Osteocyte (in vitro differentiated cells): ENCODE results near the gene ZBTB25. TPM values are rescaled to one million over a fixed set of nuclear protein-coding genes. Genes with fewer than 3 reads are reported as not detected.

ENCODE experiments used
- DNase-seq: peaks from one replicate; pipeline ENCODE4 v3.0.0; 2021; ENCODE audit warnings: mixed read lengths; ENCODE audit not compliant: unreplicated experiment; ENCODE audit errors: extremely low spot score
- H3K27ac Mint-ChIP-seq: one replicate; pipeline ENCODE4 v1.8.0; 2021; ENCODE audit warnings: mild to moderate bottlenecking, mixed read lengths; ENCODE audit not compliant: unreplicated experiment
- H3K27me3 Mint-ChIP-seq: one replicate; pipeline ENCODE4 v1.8.0; 2021; ENCODE audit warnings: mixed read lengths; ENCODE audit not compliant: unreplicated experiment
- H3K36me3 Mint-ChIP-seq: one replicate; pipeline ENCODE4 v1.8.0; 2021; ENCODE audit warnings: mixed read lengths; ENCODE audit not compliant: unreplicated experiment
- H3K4me1 Mint-ChIP-seq: one replicate; pipeline ENCODE4 v1.8.0; 2021; ENCODE audit warnings: mixed read lengths; ENCODE audit not compliant: unreplicated experiment
- H3K4me3 Mint-ChIP-seq: one replicate; pipeline ENCODE4 v1.8.0; 2021; ENCODE audit warnings: mild to moderate bottlenecking, moderate library complexity, mixed read lengths; ENCODE audit not compliant: unreplicated experiment
- H3K9me3 Mint-ChIP-seq: one replicate; pipeline ENCODE4 v1.8.0; 2021; ENCODE audit warnings: mixed read lengths; ENCODE audit not compliant: unreplicated experiment
- CTCF ChIP-seq: fragments of 200-600 bp; sonication (generic); IDR thresholded peaks from 2 replicates; pipeline ENCODE4 v1.5.0; 2021; ENCODE audit warnings: antibody characterized with exemption, mild to moderate bottlenecking, moderate library complexity
- total RNA-seq: library from RNA; stranded (reverse); gene quantifications from 2 replicates; pipeline ENCODE4 v1.2.1, GENCODE V29; 2021

ZBTB25 gene
- total RNA-seq, 1 donor from 2014 or later, result 10.9 TPM

GRCh38 chr14:64463873-64464272, 39.8 kb downstream of the ZBTB25 start:
- Mint-ChIP-seq H3K4me3 (no peak overlapping the region), H3K9me3 (no peaks in the 10 kb centered on the region), H3K27ac (no peak overlapping the region), H3K27me3 (no peaks in the 10 kb centered on the region), H3K4me1 (peaks cover 17% of the 10 kb centered on the region), H3K36me3 (peaks cover 12% of the 10 kb centered on the region)
- DNase-seq, result no peak
- TF ChIP-seq CTCF, result no peak

DNA sequence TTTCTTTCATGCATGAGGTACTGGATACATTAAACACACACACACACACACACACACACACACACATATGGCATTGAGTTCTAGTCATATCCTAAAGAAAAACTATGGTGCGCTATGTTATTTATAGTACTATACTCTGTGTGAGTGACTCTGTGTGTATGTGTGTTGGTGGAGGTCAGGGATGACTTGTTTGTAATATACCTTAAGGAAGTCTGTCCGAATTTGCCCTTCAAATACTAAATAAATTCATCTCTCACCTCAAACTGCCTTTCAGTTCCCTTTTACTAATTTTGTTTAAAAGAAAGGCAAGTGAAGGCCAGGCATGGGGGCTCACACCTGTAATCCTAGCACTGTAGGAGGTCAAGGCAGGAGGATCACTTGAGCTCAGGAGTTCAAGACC, 40.4 kb downstream of the ZBTB25 start:
- TF ChIP-seq CTCF, result no peak
- no peak overlapping the region for H3K4me3 Mint-ChIP-seq
- H3K9me3 Mint-ChIP-seq, result no peaks in the 10 kb centered on the region
- H3K27me3 Mint-ChIP-seq, result no peaks in the 10 kb centered on the region
- peaks cover 16% of the 10 kb centered on the region for H3K36me3 Mint-ChIP-seq
- no peak overlapping the region for H3K27ac Mint-ChIP-seq
- peaks cover 17% of the 10 kb centered on the region for H3K4me1 Mint-ChIP-seq
- DNase-seq, result no peak

DNA sequence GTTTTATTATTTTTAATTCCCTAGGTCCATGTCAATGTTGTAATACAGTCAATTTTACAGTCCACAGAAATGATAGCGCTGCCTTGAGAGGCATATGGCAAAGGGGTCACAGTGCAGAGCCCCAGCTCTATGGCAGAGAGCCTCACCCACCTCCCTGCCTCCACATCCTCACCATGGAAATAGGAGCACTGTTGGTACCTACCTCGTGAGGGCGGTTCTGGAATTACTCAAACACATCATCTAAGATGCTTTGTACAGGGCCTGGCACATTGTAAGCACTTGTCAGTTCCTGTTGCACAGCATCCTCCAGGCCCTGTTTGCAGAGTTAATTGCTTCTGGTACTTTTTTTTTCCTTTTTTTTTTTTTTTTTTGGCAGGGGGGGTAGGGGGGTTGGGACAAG, 42.4 kb downstream of the ZBTB25 start:
- no peak for DNase-seq
- no peak overlapping the region for H3K4me3 Mint-ChIP-seq
- peaks cover 18% of the 10 kb centered on the region for H3K4me1 Mint-ChIP-seq
- H3K27ac Mint-ChIP-seq, result no peak overlapping the region
- H3K9me3 Mint-ChIP-seq, result no peaks in the 10 kb centered on the region
- no peak for TF ChIP-seq CTCF
- no peaks in the 10 kb centered on the region for H3K27me3 Mint-ChIP-seq
- H3K36me3 Mint-ChIP-seq, result peaks cover 19% of the 10 kb centered on the region

DNA sequence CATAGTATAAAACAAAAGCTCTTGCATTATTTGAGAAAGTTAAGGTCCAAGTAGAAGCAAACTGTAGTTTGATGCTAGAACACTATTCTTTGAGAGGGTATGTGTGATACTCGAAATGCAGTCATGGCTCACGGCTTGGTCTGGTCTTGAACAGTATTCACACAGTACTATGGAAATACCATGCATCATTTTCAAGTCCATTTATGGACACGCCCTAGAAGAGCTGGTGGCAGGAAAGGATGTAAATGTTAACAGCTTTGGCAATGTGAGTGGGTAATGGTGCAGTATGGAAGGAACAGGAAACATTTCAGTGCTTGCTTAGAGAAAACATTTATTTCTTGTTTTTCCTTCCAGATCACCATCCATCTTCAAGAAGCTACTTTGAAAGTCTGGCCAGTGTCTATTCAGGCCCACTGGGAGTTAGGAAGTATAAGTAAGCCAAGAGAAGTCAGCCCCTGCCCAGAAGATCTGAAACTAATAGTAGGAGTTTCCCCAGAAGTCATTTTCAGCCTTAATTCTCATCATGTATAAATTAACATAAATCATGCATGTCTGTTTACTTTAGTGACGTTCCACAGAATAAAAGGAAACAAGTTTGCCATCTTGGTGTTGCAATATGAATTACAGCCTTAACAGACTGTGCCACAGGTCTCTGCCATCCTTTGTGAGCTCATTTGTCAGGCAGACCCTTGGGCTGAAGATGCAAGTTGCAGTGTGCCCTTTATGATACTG, 44.1 kb downstream of the ZBTB25 start:
- Mint-ChIP-seq H3K36me3 (peaks cover 28% of the 10 kb centered on the region), H3K9me3 (no peaks in the 10 kb centered on the region), H3K27me3 (no peaks in the 10 kb centered on the region), H3K4me3 (no peak overlapping the region), H3K27ac (no peak overlapping the region), H3K4me1 (peaks cover 9% of the 10 kb centered on the region)
- no peak for DNase-seq
- TF ChIP-seq CTCF, result no peak

GRCh38 chr14:64454671-64455070, 49.0 kb downstream of the ZBTB25 start:
- Mint-ChIP-seq H3K9me3 (no peaks in the 10 kb centered on the region), H3K27me3 (no peaks in the 10 kb centered on the region), H3K4me3 (no peak overlapping the region), H3K4me1 (peaks cover 6% of the 10 kb centered on the region), H3K36me3 (peaks cover 38% of the 10 kb centered on the region), H3K27ac (no peak overlapping the region)
- peak; percentile 65 for DNase-seq
- no peak for TF ChIP-seq CTCF
